H54 (cell line): ENCODE results near the gene ZNF678.
"Not testable (repeated sequence)": the region's sequence is repeated elsewhere in the genome, so short reads cannot be mapped to it uniquely, and the experiment has no call there.

Experiments used
- DNase-seq: peaks from one replicate; pipeline ENCODE4 v3.0.0; 2011; ENCODE audit warnings: low spot score, mixed read lengths; ENCODE audit not compliant: insufficient read length
- FAIRE-seq: peaks from 3 replicates; lab custom pipeline; 2011; peaks lifted over from hg19 to GRCh38; lab: Jason Lieb, UNC
- POLR2A ChIP-seq: IDR thresholded peaks from 2 replicates; pipeline ENCODE4 v1.6.1; 2011; ENCODE audit warnings: low read depth, mild to moderate bottlenecking, low read length

The ZNF678 gene

DNA sequence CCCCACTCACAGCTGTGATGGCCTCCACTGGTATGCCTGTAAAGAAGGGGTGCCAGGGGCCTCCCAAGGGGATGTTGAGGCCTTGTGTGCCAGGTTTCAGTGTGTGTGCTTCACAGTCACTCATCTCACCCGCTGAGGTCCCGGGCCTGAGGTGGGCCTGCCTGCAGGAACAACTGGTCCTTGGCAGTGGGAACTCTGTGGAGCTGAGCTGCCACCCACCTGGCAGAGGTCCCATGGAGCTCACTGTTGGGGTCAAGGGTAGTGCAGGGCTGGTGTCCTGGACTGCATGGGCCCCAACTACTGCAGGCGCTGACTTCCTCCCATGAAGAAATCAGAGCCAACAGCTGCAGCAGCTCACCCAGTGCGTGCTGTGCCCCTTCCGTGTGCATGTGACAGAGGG, 17.3 kb upstream of the ZNF678 start:
- no peak for TF ChIP-seq POLR2A
- FAIRE-seq, result no peak
- DNase-seq, result no peak

DNA sequence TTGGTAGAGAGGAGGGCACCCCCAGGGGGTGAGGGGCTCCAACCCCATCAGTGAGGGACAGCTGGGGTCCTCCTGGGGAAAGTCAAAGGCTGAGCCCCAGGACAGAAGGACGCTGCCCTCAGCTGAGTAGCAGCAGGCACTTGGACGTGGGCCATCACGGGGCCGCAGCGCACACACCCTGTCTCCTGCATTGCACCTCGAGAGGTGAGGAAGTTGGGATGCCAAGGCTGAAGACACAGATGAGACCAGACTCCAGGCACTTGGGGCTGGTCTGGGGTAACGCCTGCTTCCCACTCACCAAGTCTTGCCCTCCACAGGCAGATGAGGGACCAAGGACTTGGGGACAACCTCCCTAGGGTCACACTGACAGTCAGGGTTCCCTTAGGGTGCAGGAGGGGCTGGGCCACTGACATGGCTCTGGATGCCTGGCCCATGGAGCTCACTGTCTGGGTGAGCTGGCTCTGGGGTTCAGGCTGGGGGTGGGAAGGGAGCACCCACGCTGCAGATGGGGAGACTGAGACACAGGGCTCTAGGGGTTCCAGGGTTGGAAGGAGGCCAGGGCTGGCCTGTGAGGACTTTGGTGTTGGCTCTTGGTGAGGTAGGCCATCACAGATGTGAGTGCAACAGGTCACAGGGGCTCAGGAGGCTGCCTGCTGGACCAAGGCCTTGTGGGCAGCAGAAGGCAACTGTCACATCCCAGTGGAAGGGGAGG, 16.6 kb upstream of the ZNF678 start:
- no peak for TF ChIP-seq POLR2A
- FAIRE-seq (no peak), DNase-seq (no peak)

DNA sequence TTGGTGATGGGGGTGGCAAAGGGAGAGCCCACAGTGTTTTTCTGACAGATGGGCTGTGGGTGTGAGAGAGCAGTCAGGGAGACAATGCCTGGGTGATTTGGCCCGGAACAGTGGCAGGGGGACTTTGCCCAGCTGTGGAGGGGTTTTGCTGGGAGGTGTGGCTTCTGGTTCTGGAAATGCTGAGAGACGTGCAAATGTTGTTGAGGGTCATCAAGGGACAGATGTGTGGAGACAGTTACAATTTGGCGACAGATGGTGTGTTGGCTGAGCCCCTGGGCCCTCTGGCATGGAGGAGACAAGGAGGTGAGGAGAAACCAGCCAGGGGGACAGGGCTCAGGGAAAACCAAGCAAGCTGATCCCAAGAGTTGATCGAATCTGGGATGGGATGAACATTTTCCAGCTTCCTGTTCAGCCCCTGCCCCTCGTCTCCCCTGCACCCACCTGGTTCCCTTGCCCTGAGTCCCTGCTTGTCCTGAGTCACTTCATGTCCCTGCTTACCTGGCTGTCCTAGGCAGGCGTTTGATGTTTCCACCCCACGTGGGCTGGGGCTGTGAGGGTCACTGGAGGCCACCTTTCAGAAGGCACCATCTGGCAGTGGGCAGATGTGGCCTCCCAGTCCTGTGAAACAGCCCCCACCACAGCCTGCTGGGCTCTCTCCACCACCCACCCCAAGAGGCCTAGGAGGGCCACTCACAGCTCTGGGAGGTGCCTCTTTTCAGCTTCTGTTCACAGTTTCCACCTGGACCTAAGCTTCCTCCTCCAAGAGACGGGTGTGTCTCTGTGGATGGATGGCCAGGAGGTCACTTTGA, 15.8 kb upstream of the ZNF678 start:
- DNase-seq, result no peak
- no peak for TF ChIP-seq POLR2A
- no peak for FAIRE-seq

DNA sequence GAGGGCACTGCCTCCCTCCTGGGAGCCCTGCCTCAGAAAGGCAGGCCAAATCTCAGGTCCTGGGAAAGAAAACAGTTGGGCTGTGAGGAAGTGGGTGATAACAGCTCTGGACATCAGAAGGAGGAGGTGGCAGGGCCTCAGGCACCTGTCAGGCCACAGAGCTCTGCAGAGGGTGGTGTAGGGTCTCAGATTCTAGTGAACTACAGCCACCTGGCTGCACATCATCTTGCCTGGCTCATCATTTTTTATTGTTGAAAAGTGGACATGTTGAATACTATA, 15.3 kb upstream of the ZNF678 start:
- TF ChIP-seq POLR2A, result no peak
- FAIRE-seq, result no peak
- DNase-seq, result no peak

DNA sequence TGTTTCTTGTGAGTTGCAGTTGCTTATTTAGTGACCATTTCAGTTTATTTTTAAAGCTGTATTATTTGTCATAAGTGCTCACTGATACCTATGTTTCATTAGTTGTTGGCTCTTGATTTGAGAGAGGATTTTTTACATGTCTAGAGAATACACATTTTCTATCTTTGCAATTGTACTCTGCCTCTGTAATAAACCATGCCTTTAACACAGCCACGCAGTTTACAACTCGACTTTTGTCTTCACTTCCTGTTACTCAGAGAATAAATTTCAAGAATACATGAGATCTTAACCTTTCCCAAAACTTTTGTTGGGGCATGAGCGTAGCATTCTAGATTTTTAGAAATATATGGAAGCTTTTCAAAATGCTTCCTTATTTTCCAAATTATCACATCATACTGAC, 14.9 kb upstream of the ZNF678 start:
- no peak for TF ChIP-seq POLR2A
- FAIRE-seq (no peak), DNase-seq (no peak)

DNA sequence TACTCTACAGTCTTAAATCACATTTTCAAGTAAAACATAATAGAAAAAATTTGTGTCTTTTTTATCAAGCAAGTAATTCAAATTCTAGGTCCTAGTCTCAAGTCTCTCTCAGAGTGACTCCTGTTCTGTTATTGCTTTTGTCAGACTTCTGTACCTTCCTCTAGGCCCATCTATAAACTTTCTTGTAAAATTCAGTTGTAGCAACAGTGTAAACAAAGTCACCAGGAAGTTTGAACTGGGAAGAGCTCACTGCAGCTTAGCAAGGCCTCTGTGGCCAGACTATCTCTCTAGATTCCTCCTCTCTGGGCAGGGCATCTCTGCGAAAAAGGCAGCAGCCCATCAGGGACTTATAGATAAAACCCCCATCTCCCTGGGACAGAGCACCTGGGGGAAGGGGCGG, 13.5 kb upstream of the ZNF678 start:
- FAIRE-seq (no peak), DNase-seq (no peak)
- no peak for TF ChIP-seq POLR2A

DNA sequence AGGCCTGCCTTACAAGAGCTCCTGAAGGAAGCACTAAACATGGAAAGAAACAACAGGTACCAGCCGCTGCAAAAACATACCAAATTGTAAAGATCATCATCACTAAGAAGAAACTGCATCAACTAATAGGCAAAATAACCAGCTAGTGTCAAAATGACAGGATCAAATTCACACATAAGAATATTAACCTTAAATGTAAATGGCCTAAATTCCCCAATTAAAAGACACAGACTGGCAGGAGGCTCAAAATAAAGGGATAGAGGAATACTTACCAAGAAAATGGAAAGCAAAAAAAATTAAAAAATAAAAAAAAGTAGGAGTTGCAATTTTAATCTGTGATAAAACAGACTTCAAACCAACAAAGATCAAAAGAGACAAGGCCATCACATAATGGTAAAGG, 11.5 kb upstream of the ZNF678 start:
- FAIRE-seq, DNase-seq: not testable (repeated sequence)

DNA sequence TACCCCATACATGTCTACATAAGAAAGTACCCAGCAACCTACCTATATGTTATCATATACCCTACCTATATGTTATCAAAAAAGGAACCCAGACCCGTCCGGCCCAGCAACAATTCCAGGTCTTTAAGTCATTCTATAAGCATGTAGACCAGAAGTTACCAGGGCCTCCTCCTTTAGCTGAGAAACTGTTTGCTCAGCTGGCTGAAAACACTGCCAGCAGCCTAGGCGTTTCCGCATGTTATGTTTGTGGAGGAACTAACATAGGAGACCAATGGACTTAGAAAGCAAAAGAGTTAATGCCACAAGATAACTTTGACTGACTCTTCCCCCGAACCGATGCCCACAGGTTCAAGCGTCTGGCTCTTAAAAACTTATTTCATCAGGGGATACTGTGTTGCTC, 7.1 kb upstream of the ZNF678 start:
- no peak for DNase-seq
- TF ChIP-seq POLR2A, result no peak
- FAIRE-seq, result no peak

DNA sequence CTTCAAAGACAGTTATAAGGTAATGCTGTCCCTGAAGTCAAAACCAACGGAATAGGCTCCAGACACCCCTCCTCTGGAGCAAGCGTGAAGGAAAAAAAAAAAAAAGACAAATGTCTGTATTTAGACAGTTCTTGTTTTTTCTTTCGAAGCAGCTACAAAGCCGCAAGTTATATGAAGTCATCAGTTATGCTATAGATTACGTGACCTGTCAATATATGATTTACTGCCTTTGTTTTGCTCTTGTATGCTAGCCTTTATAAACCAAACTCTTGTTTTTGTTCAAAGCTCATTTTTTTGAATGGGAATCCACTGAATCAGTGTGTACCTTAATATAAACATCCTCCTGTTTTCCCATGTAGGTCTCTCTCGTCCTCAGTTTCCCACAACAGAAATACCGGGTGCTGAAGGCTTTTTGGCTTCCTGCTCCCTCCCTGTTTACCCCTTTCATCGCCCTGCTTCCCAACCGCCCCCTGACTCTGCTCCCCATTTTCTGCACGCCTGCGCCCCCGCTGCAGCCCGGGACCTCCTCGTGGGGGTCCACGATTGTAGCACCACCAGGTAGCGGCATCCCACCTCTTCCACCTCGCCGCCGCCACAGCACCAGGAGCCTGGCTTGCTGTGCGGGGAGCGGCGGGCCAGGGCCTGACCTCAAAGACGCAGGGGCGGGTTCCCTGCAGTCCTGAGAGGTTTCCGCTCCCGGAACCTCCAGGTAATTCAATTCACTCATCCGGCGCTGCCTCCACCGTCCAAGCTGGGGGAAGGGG, 5.2 kb upstream of the ZNF678 start:
- TF ChIP-seq POLR2A, result no peak
- DNase-seq, result no peak
- no peak for FAIRE-seq

DNA sequence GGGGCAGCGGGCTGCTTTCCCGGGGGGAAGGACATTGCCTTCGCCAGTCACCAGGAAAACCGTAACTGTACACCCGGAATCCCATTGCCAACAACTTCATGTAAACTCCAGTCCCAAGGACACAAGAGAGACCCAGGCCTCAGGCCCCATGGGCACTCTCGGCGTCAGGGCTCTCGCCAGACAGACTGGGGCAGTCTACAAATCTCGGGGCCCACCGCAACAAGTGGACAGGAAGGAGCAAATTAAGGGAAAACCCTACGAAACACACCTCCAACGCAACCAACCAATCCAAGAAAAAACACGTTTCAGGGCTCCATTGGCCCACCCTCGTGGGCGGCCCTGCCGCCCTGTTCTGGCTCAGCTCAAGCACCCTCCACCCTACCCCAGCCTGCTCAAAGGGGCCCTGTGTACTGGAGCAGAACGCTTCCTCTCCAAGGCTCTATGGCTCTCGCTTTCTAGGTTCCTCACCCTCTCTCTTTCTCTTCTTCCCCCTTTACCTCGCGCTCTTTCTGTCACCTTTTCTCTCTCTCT, 4.6 kb upstream of the ZNF678 start:
- no peak for FAIRE-seq
- TF ChIP-seq POLR2A, result no peak
- DNase-seq, result no peak

DNA sequence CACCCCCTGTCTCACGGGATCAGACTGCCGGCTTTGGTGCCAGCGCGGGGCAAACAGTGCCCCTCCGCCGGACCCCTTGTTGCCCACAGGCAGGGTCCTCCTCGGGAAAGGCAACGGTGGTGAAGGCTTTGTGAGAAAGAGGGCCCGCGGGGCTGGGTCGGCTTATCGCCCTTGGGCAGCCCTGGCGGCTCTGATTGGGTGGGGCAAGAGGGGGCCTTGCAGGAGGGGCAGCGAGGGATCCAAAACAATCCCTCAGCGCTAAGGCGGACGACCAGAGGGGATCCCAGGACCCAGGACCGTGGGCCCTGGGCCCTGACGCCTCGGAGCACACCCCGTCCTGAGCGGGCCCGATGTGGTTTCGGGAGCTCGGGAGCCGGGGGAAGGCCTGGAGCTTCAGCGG, 3.9 kb upstream of the ZNF678 start:
- FAIRE-seq (no peak), DNase-seq (no peak)
- no peak for TF ChIP-seq POLR2A

DNA sequence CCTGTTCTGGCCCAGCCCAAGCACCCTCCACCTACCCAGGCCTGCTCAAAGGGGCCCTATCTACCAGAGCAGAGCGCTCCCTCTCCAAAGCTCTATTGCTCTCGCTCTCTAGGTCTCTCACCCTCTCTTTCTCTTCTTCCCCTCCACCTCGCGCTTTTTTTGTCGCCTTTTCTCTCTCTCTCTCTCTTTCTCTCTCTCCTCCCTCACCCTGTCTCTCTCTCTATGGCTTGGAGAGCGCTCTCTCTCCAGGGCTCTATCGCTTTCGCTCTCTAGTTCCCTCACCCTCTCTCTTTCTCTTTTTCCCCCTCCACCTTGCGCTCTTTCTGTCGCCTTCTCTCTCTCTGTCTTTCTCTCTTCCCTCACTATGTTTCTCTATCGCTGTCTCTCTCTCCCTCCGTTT, 3.4 kb upstream of the ZNF678 start:
- no peak for TF ChIP-seq POLR2A
- FAIRE-seq (no peak), DNase-seq (no peak)

DNA sequence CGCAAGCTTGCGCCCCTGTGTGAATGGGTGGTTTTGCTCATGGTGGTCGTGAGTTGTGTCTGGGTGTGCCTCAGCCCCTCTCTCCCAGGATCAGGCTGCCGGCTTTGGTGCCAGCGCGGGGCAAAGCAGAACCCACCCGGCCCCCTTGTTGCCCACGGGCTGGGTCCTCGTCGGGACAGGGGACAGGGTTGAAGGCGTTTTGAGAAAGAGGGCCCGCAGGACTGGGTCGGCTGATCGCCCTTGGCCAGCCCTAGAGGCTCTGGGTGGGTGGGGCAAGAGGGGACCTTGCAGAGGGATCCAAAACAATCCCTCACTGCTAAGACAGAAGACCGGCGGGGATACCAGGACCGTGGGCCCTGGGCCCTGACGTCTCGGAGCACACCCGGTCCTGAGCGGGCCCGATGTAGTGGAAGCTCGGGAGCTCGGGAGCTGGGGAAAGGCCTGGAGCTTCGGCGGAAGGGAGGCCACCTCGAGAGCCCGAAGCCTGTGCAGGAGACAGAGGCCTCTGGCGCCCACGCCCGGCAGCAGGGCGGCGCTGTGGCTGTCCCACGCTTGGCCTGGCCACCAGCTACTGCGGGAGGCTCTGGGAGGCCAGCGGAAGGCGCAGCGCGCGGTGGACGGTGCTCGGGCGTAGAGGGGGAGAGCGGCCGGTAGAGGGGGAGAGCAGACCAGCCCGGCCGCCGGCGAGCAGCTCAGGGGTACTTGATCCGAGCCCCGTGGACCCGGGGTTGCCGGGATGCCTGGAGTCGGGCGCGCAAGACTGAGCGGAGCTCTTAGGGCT, 2.8 kb upstream of the ZNF678 start:
- DNase-seq (no peak), FAIRE-seq (no peak)
- TF ChIP-seq POLR2A, result no peak
